Activated CD8-positive, alpha-beta T cell treated with anti-CD3 and anti-CD28 coated beads, Interleukin-2, amount 10 ng/mL, durations not matched to agents 7 days and 5 days (primary cell): ENCODE measurements around the gene SIGLEC9. TPM values are rescaled to one million over a fixed set of nuclear protein-coding genes. Genes with fewer than 3 reads are reported as not detected.

Experiments used
- ATAC-seq: fragments of 150-1000 bp; cut with Tn5 transposase; one replicate; pipeline ENCODE4 v1.10.0; 2021; ENCODE audit warnings: moderate library complexity
- CTCF ChIA-PET: fragments of 350-600 bp; sonication (Branson Sonifier 250); formaldehyde crosslinking; loops from one replicate; lab custom pipeline; 2021; ENCODE audit warnings: antibody characterized with exemption; lab: Charles Lee
- POLR2A ChIA-PET: fragments of 350-600 bp; sonication (Branson Sonifier 250); formaldehyde crosslinking; loops from one replicate; lab custom pipeline; 2021; ENCODE audit warnings: antibody characterized with exemption; lab: Charles Lee
- DNase-seq: peaks from one replicate; pipeline ENCODE4 v3.0.0-alpha.2; 2020
- H3K27ac Mint-ChIP-seq: one replicate; pipeline ENCODE4 v1.8.0; 2021; ENCODE audit warnings: mild to moderate bottlenecking, mixed read lengths
- H3K27me3 Mint-ChIP-seq: one replicate; pipeline ENCODE4 v1.8.0; 2021; ENCODE audit warnings: low read depth, mixed read lengths
- H3K36me3 Mint-ChIP-seq: one replicate; pipeline ENCODE4 v1.8.0; 2021; ENCODE audit warnings: low read depth, mixed read lengths
- H3K4me1 Mint-ChIP-seq: one replicate; pipeline ENCODE4 v1.8.0; 2021; ENCODE audit warnings: low read depth, mixed read lengths
- H3K4me3 Mint-ChIP-seq: one replicate; pipeline ENCODE4 v1.8.0; 2021; ENCODE audit warnings: mild to moderate bottlenecking, mixed read lengths
- H3K9me3 Mint-ChIP-seq: one replicate; pipeline ENCODE4 v1.8.0; 2022; ENCODE audit warnings: mixed read lengths; ENCODE audit not compliant: insufficient read depth
- total RNA-seq, 2 experiments: library from RNA; stranded (reverse); gene quantifications; one replicate each; pipeline ENCODE4 v1.2.3, GENCODE V29; 2021

SIGLEC9 gene
- total RNA-seq, 2 experiments from 2014 or later = 0.58 to 0.60 TPM

DNA sequence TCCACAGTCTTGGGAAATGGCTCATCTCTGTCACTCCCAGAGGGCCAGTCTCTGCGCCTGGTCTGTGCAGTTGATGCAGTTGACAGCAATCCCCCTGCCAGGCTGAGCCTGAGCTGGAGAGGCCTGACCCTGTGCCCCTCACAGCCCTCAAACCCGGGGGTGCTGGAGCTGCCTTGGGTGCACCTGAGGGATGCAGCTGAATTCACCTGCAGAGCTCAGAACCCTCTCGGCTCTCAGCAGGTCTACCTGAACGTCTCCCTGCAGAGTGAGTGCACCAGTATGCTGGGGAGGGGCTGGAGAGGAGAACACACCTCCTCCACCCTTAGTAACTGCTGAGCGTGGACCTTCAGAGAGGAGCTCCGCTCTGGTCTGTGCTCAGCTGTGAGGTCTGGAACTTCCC is 2.3 kb downstream of the SIGLEC9 start:
- CTCF ChIA-PET = interaction anchor here (1.8 kb wide), 1 partner anchor 13 kb away, joined by 4 read pairs; no protein-coding TSS in a partner anchor
- H3K27ac Mint-ChIP-seq = peak overlapping the region; percentile 12
- H3K4me3 Mint-ChIP-seq = no peak overlapping the region
- no peaks in the 10 kb centered on the region for H3K36me3 Mint-ChIP-seq
- H3K9me3 Mint-ChIP-seq = no peaks in the 10 kb centered on the region
- peaks cover 3% of the 10 kb centered on the region for H3K27me3 Mint-ChIP-seq
- ATAC-seq (no peak), DNase-seq (no peak)
- POLR2A ChIA-PET = no interaction called here
- H3K4me1 Mint-ChIP-seq = peaks cover 86% of the 10 kb centered on the region

DNA sequence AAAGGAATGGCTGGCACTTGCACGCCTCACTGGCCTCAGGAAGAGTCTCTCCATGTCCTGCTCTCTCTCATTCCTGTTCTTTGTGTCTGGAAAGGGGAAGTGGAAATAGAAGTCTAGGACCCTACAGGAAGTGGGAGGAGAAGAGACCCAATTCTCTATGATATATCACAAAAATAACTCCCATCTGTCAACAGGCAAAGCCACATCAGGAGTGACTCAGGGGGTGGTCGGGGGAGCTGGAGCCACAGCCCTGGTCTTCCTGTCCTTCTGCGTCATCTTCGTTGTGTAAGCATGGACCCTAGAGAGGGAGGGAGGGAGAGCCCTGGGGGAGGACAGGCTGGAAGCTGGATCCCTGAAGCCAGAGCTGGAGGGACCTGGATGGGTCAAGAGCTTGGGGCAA is 3.0 kb downstream of the SIGLEC9 start:
- H3K36me3 Mint-ChIP-seq = peaks cover 3% of the 10 kb centered on the region
- no peak overlapping the region for H3K4me3 Mint-ChIP-seq
- H3K4me1 Mint-ChIP-seq = peaks cover 86% of the 10 kb centered on the region
- no peaks in the 10 kb centered on the region for H3K9me3 Mint-ChIP-seq
- CTCF ChIA-PET = interaction anchor here (1.8 kb wide), 1 partner anchor 14 kb away, joined by 4 read pairs; no protein-coding TSS in a partner anchor
- POLR2A ChIA-PET = no interaction called here
- H3K27ac Mint-ChIP-seq = peak overlapping the region; percentile 62
- ATAC-seq (no peak), DNase-seq (no peak)
- peaks cover 3% of the 10 kb centered on the region for H3K27me3 Mint-ChIP-seq

DNA sequence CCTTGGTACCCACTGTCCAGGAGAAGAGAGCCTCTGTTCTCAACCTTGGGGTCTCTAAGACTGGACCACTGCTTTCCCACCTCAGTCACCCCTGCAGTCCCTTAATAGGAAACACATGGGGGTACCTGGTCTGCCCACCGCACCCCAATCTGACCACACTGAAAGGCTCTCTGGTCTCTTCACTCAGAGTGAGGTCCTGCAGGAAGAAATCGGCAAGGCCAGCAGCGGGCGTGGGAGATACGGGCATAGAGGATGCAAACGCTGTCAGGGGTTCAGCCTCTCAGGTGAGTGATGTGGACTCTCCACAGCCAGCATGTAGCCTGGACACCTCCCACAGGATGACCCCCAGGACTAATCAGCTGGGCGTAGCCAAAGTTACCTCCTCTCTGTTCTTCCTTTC is 3.5 kb downstream of the SIGLEC9 start:
- Mint-ChIP-seq H3K27ac (peak overlapping the region; percentile 62), H3K36me3 (peaks cover 3% of the 10 kb centered on the region), H3K9me3 (no peaks in the 10 kb centered on the region), H3K4me1 (peaks cover 81% of the 10 kb centered on the region), H3K4me3 (no peak overlapping the region), H3K27me3 (peaks cover 3% of the 10 kb centered on the region)
- ATAC-seq (no peak), DNase-seq (no peak)
- ChIA-PET POLR2A (no interaction called here), CTCF (interaction anchor here (1.8 kb wide), 1 partner anchor 14 kb away, joined by 4 read pairs; no protein-coding TSS in a partner anchor)

DNA sequence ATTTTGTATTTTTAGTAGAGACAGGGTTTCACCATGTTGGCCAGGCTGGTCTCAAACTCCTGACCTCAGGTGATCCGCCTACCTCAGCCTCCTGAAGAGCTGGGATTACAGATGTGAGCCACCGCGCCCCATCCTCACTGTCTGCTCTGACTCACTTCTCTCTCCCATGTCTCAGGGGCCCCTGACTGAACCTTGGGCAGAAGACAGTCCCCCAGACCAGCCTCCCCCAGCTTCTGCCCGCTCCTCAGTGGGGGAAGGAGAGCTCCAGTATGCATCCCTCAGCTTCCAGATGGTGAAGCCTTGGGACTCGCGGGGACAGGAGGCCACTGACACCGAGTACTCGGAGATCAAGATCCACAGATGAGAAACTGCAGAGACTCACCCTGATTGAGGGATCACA is 5.0 kb downstream of the SIGLEC9 start:
- ChIA-PET CTCF (no interaction called here), POLR2A (no interaction called here)
- DNase-seq (no peak), ATAC-seq (no peak)
- H3K9me3 Mint-ChIP-seq = peaks cover 1% of the 10 kb centered on the region
- H3K4me1 Mint-ChIP-seq = peaks cover 66% of the 10 kb centered on the region
- H3K4me3 Mint-ChIP-seq = no peak overlapping the region
- H3K27me3 Mint-ChIP-seq = peaks cover 5% of the 10 kb centered on the region
- peak overlapping the region; percentile 33 for H3K27ac Mint-ChIP-seq
- H3K36me3 Mint-ChIP-seq = peaks cover 5% of the 10 kb centered on the region

DNA sequence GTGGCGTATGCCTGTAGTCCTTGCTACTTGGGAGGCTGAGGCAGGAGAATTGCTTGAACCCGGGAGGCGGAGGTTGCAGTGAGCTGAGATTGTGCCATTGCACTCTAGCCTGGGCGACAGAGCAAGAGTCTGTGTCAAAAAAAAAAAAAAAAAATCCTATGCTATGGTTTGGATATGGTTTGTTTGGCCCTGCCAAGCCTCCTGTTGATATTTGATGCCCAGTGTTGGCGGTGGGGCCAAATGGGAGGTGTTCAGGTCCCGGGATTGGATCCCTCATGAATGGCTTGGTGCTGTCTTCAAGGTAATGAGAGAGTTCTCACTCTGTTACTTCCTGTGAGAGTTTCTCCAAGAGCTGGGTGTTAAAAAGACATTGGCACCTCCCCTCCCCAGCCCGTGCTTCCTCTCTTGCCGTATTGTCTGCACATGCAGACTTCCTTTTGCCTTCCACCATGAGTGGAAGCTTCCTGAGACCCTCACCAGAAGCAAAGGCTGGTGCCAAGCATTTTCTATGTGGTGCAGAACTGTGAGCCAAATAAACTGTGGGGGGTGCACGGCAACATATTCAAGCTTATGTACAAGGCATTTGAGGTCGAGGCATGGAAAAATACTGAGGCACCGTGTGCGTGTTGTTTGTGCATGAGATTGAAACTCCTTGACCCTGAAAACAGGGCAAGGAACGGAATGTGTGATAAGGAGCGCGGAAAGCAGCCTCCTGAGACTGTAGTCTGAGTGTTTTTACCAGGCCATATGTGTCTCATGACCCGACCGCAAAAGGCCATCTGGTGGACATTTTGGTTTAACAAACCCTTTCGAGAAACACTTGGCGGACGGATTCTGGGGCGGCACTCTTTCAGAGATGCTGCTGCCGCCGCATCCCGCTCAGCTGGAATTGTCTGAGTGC is 7.3 kb downstream of the SIGLEC9 start:
- Mint-ChIP-seq H3K27ac (peak overlapping the region; percentile 88), H3K27me3 (peaks cover 8% of the 10 kb centered on the region), H3K4me1 (peaks cover 61% of the 10 kb centered on the region), H3K36me3 (peaks cover 13% of the 10 kb centered on the region), H3K9me3 (peaks cover 10% of the 10 kb centered on the region), H3K4me3 (peak overlapping the region; percentile 63)
- CTCF ChIA-PET = interaction anchor here (0.7 to 1.1 kb wide), 6 partner anchors 11 to 210 kb away, joined by 3 to 6 read pairs (median 4); no protein-coding TSS in a partner anchor
- peak; percentile 60 for DNase-seq
- peak; percentile 69 for ATAC-seq
- POLR2A ChIA-PET = no interaction called here

DNA sequence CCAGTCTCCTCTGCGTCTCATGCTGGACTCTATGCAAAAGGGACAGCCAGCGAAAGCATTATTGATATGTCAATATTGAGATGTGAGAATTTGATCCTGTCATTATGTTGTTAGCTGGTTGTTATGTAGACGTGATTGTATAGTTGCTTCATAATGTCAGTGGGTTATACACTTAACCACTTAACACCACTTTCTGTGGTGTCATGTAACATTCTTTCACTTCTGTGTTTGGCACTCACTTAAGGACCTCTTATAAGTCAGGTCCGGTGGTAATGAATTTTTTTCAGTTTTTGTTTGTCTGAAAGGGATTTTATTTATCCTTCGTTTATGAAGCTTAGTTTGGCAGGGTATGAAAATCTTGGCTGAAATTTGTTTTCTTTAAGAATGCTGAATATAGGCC is 10.3 kb downstream of the SIGLEC9 start:
- ATAC-seq = no peak

DNA sequence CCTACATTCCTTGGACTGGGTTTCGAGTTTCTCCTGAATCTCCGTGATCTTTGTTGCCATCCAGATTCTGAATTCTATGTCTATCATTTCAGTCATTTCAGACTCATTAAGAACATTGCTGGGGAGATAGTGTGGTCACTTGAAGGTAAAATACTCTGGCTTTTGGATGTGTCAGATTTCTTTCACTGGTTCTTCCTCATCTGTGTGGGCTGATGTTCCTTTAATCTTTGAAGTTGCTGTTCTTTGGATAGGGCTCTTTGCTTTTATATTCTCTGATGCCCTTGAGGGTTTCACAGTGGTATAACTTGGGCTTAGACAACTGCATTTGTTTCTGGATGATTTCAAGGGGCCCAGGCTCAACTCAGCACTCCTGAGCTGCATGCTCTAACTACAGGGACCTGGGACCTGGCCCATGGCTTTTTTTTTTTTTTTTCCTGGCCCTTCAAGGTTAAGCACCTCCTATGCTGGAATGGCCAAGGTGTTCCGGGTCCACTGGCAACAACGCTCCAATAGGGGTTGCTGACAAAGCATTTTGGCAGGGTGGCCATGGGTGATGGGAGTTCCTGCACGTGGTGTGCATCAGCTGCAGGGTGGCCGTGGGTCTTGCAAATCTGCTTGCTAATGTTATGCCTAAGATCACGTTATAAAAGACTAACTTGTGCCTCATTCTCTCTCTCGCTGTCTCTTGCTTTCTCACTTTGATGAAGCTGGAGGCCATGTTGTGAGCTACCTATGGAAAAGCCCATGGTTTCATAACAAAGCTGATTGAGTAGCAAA is 11.5 kb downstream of the SIGLEC9 start:
- peaks cover 10% of the 10 kb centered on the region for H3K9me3 Mint-ChIP-seq
- POLR2A ChIA-PET = no interaction called here
- ATAC-seq (no peak), DNase-seq (no peak)
- H3K27ac Mint-ChIP-seq = no peak overlapping the region
- peaks cover 16% of the 10 kb centered on the region for H3K27me3 Mint-ChIP-seq
- H3K36me3 Mint-ChIP-seq = peaks cover 13% of the 10 kb centered on the region
- CTCF ChIA-PET = interaction anchor here (1.4 to 2.0 kb wide), 4 partner anchors 13 to 40 kb away, joined by 3 to 9 read pairs (median 6); no protein-coding TSS in a partner anchor
- H3K4me1 Mint-ChIP-seq = peaks cover 35% of the 10 kb centered on the region
- H3K4me3 Mint-ChIP-seq = no peak overlapping the region

More for the DNA sequence above, 10.3 kb downstream of the SIGLEC9 start:
- Mint-ChIP-seq H3K4me3 (no peak overlapping the region), H3K27ac (no peak overlapping the region), H3K4me1 (peaks cover 45% of the 10 kb centered on the region), H3K9me3 (peaks cover 10% of the 10 kb centered on the region), H3K27me3 (peaks cover 12% of the 10 kb centered on the region), H3K36me3 (peaks cover 13% of the 10 kb centered on the region)
- ChIA-PET POLR2A (no interaction called here), CTCF (interaction anchor here (0.9 to 2.0 kb wide), 7 partner anchors 11 to 125 kb away, joined by 3 to 9 read pairs (median 4); no protein-coding TSS in a partner anchor)
- DNase-seq = no peak

DNA sequence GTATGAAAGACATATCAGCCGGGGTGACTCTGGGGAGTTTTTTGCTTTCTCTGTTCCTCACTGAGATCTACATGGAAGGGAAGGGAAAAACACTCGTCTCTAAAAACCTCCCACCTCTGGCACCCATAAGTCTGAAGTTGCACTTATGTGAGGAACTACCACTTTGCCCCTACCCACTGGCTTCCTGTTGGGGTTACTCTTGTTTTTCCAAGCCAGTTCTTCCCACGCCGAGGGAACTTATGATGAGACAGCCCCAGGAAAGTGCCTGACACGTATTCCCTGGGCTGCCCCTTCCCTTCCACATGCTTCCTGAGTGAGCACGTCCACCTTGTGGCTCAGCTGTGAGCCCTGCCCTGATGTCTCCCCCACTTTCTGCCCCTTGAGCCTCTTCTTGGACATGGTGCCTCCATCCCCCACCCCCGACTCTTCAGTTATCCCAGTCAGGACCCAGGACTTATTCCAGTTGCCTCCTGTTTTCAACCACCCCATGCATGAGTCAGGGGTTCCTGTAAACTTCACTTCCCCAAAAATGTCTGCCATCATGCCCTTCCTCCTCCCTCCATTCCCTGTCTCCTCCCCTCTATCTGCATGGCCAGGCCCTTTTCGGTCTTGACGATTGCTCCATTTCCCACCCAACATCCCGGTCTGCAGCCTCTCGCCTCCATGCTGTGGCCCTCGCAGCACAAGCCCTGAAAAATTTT is 12.3 kb downstream of the SIGLEC9 start:
- H3K4me3 Mint-ChIP-seq = no peak overlapping the region
- peaks cover 30% of the 10 kb centered on the region for H3K4me1 Mint-ChIP-seq
- ChIA-PET POLR2A (no interaction called here), CTCF (interaction anchor here (1.7 kb wide), 1 partner anchor 22 kb away, joined by 3 read pairs; no protein-coding TSS in a partner anchor)
- ATAC-seq (no peak), DNase-seq (no peak)
- H3K27ac Mint-ChIP-seq = peak overlapping the region; percentile 51
- peaks cover 20% of the 10 kb centered on the region for H3K27me3 Mint-ChIP-seq
- peaks cover 10% of the 10 kb centered on the region for H3K9me3 Mint-ChIP-seq
- peaks cover 13% of the 10 kb centered on the region for H3K36me3 Mint-ChIP-seq

DNA sequence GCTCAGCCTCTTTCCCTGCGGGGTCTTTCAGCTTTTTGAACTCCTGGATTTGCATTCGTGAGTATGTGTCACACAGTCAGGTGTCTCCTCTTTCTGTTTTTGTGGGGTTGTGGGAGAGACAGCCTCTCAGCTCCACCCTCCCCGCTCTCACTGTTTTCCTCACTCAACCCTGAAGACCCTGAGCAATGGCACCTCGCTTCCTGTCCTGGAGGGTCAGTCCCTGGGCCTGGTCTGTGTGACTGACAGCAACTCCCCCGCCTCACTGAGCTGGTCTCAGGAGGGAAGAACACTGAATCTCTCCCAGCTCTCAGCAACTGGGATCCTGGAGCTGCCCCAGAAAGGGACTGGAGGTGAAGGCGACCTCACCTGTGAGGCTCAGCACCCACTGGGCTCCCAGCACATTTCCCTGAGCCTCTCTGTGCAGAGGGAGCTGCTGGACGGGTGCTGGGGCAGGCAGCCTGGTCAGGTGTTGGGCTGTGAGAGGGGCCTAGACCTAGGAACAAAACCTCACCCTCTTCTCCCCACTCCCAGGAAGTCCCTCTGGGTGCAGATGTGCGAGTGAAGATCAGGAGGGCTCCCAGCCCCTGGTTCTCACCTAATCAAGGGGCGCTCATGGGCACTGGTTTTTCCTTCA is 13.2 kb downstream of the SIGLEC9 start:
- ATAC-seq (no peak), DNase-seq (no peak)
- Mint-ChIP-seq H3K4me3 (no peak overlapping the region), H3K27me3 (peaks cover 20% of the 10 kb centered on the region), H3K4me1 (peaks cover 29% of the 10 kb centered on the region), H3K27ac (no peak overlapping the region), H3K9me3 (peaks cover 10% of the 10 kb centered on the region), H3K36me3 (peaks cover 10% of the 10 kb centered on the region)
- POLR2A ChIA-PET = no interaction called here
- CTCF ChIA-PET = no interaction called here

DNA sequence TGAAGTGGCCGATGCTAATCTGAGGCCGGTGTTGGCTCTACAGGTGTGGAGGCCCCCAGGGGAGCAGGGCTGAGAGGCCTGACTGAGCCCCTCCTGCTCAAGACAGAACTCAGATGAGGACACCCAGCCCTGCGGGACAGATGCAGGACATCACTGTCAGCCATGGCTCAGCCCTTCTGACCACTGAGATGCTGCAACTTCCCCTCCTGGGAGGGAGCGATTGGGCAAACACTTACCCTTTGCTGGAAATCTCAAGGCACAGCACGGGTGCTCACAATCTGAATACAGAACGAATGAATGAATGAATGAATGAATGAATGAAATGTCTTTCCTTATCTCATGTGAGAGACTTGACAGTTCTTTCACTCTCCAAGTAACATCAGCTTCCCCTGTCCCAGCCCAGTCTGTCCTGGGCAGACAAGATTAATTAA is 13.9 kb downstream of the SIGLEC9 start:
- no peak overlapping the region for H3K4me3 Mint-ChIP-seq
- H3K36me3 Mint-ChIP-seq = peaks cover 10% of the 10 kb centered on the region
- H3K27me3 Mint-ChIP-seq = peaks cover 20% of the 10 kb centered on the region
- H3K4me1 Mint-ChIP-seq = peaks cover 29% of the 10 kb centered on the region
- ChIA-PET CTCF (no interaction called here), POLR2A (no interaction called here)
- H3K9me3 Mint-ChIP-seq = peaks cover 10% of the 10 kb centered on the region
- no peak overlapping the region for H3K27ac Mint-ChIP-seq
- no peak for ATAC-seq
- no peak for DNase-seq
